ENCODE results near the gene NLRC5. TPM values are rescaled to one million over a fixed set of nuclear protein-coding genes. Genes with fewer than 3 reads are reported as not detected.

Gene NLRC5
- polyA plus RNA-seq, 1 experiment = 19.2 TPM

GRCh38 chr16:57032346-57032745 is 43.0 kb downstream of the NLRC5 start:
- Histone ChIP-seq H3K27me3 (ENCODE audit: control insufficient read depth, insufficient read depth, low read length) (no peaks in the 10 kb centered on the region), H3K36me3 (ENCODE audit: control insufficient read depth, insufficient read depth, low read length) (peaks cover 7% of the 10 kb centered on the region), H3K4me3 (ENCODE audit: low read depth, low read length) (no peak overlapping the region)
- TF ChIP-seq CTCF (IDR thresholded peaks at IDR 0.05; ENCODE audit: insufficient read depth, low read depth, low read length) = no peak
- CTCF ChIA-PET = interaction anchor here (1.0 kb wide), 1 partner anchor 61 kb away, joined by 3 read pairs; the partner anchor contains the start of gene CPNE2
- POLR2A ChIA-PET = interaction anchor here (0.7 kb wide), 1 partner anchor 67 kb away, joined by 8 read pairs; no protein-coding TSS in a partner anchor
- no peak for DNase-seq (ENCODE audit: low read depth)

- no peak for DNase-seq (ENCODE audit: low read depth)
- ChIA-PET POLR2A (no interaction called here), CTCF (interaction anchor here (1.0 to 1.2 kb wide), 2 partner anchors 17 to 60 kb away, joined by 3 read pairs; partner anchors contain the start of gene CPNE2)
- Histone ChIP-seq H3K27me3 (ENCODE audit: control insufficient read depth, insufficient read depth, low read length) (no peaks in the 10 kb centered on the region), H3K4me3 (ENCODE audit: low read depth, low read length) (no peak overlapping the region), H3K36me3 (ENCODE audit: control insufficient read depth, insufficient read depth, low read length) (peaks cover 8% of the 10 kb centered on the region)
- TF ChIP-seq CTCF (IDR thresholded peaks at IDR 0.05; ENCODE audit: insufficient read depth, low read depth, low read length) = no peak
Observed at GRCh38 chr16:57032931-57033330, 43.6 kb downstream of the NLRC5 start.

DNA sequence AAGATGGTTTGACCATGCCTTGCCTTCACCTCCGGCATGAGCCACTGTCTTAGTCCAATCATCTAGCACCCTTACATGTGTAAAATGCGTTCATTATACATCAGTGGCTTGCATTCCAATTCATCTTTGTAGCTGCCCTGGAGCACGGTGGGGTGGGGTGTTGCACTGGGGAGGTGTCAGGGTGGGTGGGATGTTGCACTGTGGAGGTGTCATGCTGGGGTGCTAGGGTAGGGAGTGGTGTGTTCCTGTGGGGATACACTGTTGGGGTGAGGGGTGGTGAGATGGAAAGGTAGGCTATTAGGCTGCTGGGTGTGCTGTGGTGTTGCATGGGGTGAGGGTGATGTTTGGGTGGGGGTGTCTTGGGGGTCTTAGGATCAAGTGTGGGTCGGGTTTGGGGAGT is 47.0 kb downstream of the NLRC5 start:
- CTCF ChIA-PET = no interaction called here
- peaks cover 13% of the 10 kb centered on the region for H3K36me3 ChIP-seq (ENCODE audit: control insufficient read depth, insufficient read depth, low read length)
- no peak for TF ChIP-seq CTCF (IDR thresholded peaks at IDR 0.05; ENCODE audit: insufficient read depth, low read depth, low read length)
- no peak overlapping the region for H3K4me3 ChIP-seq (ENCODE audit: low read depth, low read length)
- POLR2A ChIA-PET = no interaction called here
- DNase-seq (ENCODE audit: low read depth) = no peak
- H3K27me3 ChIP-seq (ENCODE audit: control insufficient read depth, insufficient read depth, low read length) = no peaks in the 10 kb centered on the region

DNA sequence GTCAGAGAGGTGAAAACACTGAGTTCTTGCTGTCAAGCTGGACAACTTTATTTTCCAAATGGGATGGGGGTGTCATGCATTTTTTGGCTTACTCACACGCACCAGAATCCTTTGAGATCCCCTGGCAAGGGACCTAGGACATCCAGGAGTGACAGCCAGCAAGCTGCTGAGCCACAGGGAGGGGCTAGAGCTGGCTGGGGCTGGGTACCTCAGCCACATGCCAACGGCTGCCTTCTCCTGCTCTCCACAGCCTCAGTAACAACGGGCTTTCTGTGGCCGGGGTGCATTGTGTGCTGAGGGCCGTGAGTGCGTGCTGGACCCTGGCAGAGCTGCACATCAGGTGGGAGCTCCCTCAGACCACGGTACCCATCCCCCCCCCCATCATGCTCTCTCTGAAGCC is 47.6 kb downstream of the NLRC5 start:
- Histone ChIP-seq H3K4me3 (ENCODE audit: low read depth, low read length) (no peak overlapping the region), H3K36me3 (ENCODE audit: control insufficient read depth, insufficient read depth, low read length) (peaks cover 13% of the 10 kb centered on the region), H3K27me3 (ENCODE audit: control insufficient read depth, insufficient read depth, low read length) (no peaks in the 10 kb centered on the region)
- ChIA-PET POLR2A (no interaction called here), CTCF (interaction anchor here (1.6 kb wide), 1 partner anchor 107 kb away, joined by 3 read pairs; no protein-coding TSS in a partner anchor)
- no peak for DNase-seq (ENCODE audit: low read depth)
- no peak for TF ChIP-seq CTCF (IDR thresholded peaks at IDR 0.05; ENCODE audit: insufficient read depth, low read depth, low read length)

GRCh38 chr16:57038166-57038565 is 48.8 kb downstream of the NLRC5 start:
- ChIA-PET CTCF (interaction anchor here (1.6 kb wide), 1 partner anchor 108 kb away, joined by 3 read pairs; no protein-coding TSS in a partner anchor), POLR2A (no interaction called here)
- DNase-seq (ENCODE audit: low read depth) = no peak
- TF ChIP-seq CTCF (IDR thresholded peaks at IDR 0.05; ENCODE audit: insufficient read depth, low read depth, low read length) = no peak
- Histone ChIP-seq H3K4me3 (ENCODE audit: low read depth, low read length) (no peak overlapping the region), H3K36me3 (ENCODE audit: control insufficient read depth, insufficient read depth, low read length) (peaks cover 13% of the 10 kb centered on the region), H3K27me3 (ENCODE audit: control insufficient read depth, insufficient read depth, low read length) (no peaks in the 10 kb centered on the region)

Data from BJ (cell line).